Activated T-cell treated with anti-CD3 and anti-CD28 coated beads, Interleukin-2, amount 50 U/mL, for 4 hours (primary cell): ENCODE measurements around the gene C21orf91. TPM values are rescaled to one million over a fixed set of nuclear protein-coding genes. Genes with fewer than 3 reads are reported as not detected.

Source experiments
- ATAC-seq, 2 donors: fragments of 200-7000 bp; cut with Tn5 transposase; one replicate each; pipeline ENCODE4 v1.10.0; 2021
- DNase-seq: peaks from one replicate; pipeline ENCODE4 v3.0.0-alpha.2; 2020
- H3K27me3 Mint-ChIP-seq: one replicate; pipeline ENCODE4 v1.8.0; 2021; ENCODE audit warnings: low read depth, mixed read lengths
- H3K36me3 Mint-ChIP-seq: one replicate; pipeline ENCODE4 v1.8.0; 2022; ENCODE audit warnings: mixed read lengths; ENCODE audit not compliant: insufficient read depth
- H3K4me1 Mint-ChIP-seq: one replicate; pipeline ENCODE4 v1.8.0; 2021; ENCODE audit warnings: low read depth, mixed read lengths
- H3K4me3 Mint-ChIP-seq: one replicate; pipeline ENCODE4 v1.8.0; 2021; ENCODE audit warnings: mild to moderate bottlenecking, moderate library complexity, mixed read lengths
- H3K9me3 Mint-ChIP-seq: one replicate; pipeline ENCODE4 v1.8.0; 2021; ENCODE audit warnings: mixed read lengths
- total RNA-seq, 3 donors: library from RNA; stranded (reverse); gene quantifications; one replicate each; pipeline ENCODE4 v1.2.1, GENCODE V29; 2021

C21orf91 gene
- 10 to 100 TPM; 32.6 to 38.7 (median 34.7) TPM for total RNA-seq

DNA sequence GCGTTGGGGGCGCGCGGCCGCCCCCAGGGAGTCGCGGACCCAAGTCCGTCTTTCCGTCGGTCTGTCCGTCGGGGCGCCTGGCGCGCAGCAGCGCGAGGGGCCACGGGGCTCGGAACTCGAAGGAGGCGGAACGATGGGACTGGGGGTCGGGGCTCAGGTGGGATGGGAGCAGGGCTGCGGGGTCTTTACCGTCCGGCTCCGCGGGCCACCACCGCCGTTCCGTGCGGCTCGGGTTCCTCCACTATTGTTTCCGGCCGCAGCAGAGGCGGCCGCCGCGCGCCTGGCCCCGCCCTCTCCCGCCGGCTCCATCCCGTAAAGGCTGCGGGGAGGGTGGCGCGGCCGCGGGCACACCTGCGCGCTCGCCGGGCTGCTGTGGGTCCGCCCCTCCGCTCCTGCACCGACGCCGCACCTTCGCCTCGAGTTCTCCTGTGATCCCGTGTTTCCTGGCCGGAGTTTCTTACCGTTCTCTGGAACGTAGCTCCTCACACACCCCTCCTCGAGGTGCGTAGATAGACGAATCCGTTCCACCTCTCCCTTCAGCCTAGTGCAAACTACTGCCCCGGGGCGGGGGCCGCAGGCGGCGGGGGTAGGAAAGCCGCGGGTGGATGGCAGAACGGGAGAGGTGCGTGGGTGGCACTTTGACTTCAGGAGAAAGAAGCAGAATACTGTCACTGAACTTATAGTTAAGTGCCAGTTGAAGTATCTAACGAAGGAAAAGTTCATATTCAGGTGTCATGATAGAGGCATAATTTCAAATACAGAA, at the start of gene C21orf91:
C21orf91 (minus strand) TSS at position 243 of the 763 bp plus-strand sequence. CDS start 1,038 bp downstream, outside the sequence.
- peaks cover 19% of the 10 kb centered on the region for H3K36me3 Mint-ChIP-seq

DNA sequence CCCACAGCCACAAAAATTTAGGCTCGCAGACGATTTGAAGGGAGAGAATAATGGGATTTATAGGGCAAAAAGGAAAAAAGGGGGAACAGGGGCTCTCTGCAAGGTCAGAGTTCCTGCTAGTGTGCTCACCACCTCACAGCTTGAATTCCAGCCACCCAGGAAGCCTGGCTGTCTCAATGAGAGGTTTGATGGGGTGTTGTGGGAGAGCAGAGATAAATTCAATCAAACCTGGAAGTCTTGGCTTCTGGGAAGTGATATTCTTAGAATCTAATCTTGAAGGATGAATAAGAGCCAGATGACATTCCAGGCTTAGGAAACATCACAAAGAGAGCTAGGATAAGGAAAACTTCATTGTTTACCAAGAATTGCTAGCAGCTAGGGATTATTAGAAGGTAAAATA, 47.4 kb upstream of the C21orf91 start:
- Mint-ChIP-seq H3K36me3 (no peaks in the 10 kb centered on the region), H3K4me3 (no peak overlapping the region), H3K27me3 (no peaks in the 10 kb centered on the region), H3K9me3 (no peaks in the 10 kb centered on the region), H3K4me1 (peaks cover 1% of the 10 kb centered on the region)
- ATAC-seq (no peak), DNase-seq (no peak)

More for the DNA sequence above, at the start of gene C21orf91:
- no peaks in the 10 kb centered on the region for H3K27me3 Mint-ChIP-seq
- H3K4me3 Mint-ChIP-seq: peak within 1 kb of the TSS; percentile 95
- DNase-seq: peak; percentile 91
- no peaks in the 10 kb centered on the region for H3K9me3 Mint-ChIP-seq
- peaks cover 45% of the 10 kb centered on the region for H3K4me1 Mint-ChIP-seq
- ATAC-seq: peak; percentile 88 to 90

DNA sequence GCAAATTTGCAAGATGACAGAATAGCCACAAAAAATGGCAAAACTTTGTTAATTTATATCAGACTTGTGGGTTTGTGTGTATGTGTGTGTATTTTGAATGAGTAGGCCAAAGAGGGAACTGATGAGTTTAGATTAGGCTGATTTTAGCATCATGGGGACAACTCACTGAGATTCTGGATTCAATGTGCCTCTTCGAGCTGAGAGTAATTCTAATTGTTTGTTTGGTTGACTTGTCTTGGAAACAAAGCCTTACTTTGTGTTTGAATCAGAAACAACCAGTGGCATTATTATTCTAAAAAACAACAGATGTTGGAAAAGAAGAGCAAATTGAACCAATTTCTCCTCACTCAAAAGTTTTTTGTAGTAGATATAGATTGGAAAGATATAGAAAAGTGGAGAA, 40.5 kb upstream of the C21orf91 start:
- H3K4me1 Mint-ChIP-seq: no peaks in the 10 kb centered on the region

DNA sequence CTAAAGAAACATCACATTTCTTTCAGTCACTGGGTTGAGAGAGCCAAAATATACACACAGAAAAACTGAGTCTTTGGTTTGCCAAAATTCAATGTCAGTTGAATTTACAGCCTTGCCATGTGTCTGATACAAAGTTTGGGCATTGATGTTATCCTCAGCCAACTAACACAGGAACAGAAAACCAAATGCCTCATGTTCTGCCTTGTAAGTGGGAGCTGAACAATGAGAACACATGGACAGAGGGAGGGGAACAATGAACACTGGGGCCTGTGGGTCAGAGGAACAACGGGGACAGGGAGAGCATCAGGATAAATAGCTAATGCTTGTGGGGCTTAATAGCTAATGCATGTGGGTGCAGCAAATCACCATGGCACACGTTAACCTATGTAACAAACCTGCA, 39.6 kb upstream of the C21orf91 start:
- no peak for DNase-seq
- Mint-ChIP-seq H3K9me3 (no peaks in the 10 kb centered on the region), H3K4me3 (no peak overlapping the region), H3K4me1 (no peaks in the 10 kb centered on the region), H3K36me3 (no peaks in the 10 kb centered on the region), H3K27me3 (no peaks in the 10 kb centered on the region)
- no peak for ATAC-seq

More for the DNA sequence above, 40.5 kb upstream of the C21orf91 start:
- no peaks in the 10 kb centered on the region for H3K36me3 Mint-ChIP-seq
- no peak overlapping the region for H3K4me3 Mint-ChIP-seq
- ATAC-seq (no peak), DNase-seq (no peak)
- no peaks in the 10 kb centered on the region for H3K9me3 Mint-ChIP-seq
- H3K27me3 Mint-ChIP-seq: no peaks in the 10 kb centered on the region

DNA sequence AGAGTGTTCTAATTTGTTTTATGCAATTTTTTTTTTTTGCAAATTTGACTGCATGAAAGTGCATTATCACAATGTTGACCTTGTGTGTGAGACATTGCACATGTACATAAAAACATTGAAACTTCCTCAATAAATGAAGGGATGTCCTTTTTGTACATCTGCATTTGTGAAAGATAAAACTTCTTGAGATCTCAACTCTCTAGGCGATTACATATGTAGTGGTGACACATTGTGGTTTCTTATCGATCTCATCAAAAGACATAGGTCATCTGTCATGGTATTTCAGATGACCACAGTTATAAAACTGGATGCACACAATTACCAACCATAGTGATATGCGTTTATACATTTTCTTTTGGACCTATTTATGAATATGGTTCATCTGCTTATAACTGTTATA, 35.6 kb upstream of the C21orf91 start:
- H3K27me3 Mint-ChIP-seq: no peaks in the 10 kb centered on the region
- no peaks in the 10 kb centered on the region for H3K9me3 Mint-ChIP-seq
- no peaks in the 10 kb centered on the region for H3K4me1 Mint-ChIP-seq
- H3K4me3 Mint-ChIP-seq: no peak overlapping the region
- H3K36me3 Mint-ChIP-seq: no peaks in the 10 kb centered on the region
- DNase-seq: no peak
- no peak for ATAC-seq

DNA sequence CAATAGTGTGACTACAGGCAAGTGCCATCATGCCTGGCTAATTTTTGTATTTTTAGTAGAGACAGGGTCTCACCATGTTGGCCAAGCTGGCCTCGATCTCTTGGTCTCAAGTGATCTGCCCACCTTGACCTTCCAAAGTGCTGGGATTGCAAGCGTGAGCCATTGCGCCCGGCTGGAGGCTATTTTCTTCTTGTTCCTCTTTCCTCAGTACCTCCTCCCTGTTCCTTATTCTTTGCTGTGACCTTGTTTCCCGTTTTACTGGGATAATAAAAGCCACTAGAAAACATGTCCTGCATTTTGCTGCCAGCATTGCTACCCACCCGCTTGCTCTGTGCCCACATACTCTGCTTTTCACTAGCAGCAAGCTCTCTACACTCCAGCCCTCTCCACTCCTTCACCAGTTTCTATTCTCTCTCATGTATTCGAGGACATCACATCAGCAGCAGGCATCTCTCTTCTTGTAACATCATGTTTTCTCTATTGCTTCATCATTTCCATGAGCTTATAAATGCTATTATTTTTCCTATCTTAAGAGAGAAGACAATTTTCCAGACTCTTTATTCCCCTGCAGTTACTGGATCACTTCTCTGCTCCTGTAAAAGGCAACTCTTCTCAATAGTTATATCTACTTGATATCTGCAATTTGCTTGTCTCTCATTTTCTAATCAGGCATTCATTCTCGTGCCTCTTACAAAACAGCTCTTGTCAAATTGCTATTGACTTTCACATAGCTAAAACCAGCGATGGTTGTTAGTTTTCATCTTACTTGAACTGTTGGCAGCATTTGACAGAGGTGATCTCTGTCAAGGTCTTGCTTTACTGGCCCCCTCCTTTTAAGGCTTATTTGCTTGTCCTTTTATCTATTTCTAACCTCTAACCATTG, 34.5 kb upstream of the C21orf91 start:
- DNase-seq (no peak), ATAC-seq (no peak)
- Mint-ChIP-seq H3K9me3 (no peaks in the 10 kb centered on the region), H3K27me3 (no peaks in the 10 kb centered on the region), H3K36me3 (no peaks in the 10 kb centered on the region), H3K4me3 (no peak overlapping the region), H3K4me1 (no peaks in the 10 kb centered on the region)

DNA sequence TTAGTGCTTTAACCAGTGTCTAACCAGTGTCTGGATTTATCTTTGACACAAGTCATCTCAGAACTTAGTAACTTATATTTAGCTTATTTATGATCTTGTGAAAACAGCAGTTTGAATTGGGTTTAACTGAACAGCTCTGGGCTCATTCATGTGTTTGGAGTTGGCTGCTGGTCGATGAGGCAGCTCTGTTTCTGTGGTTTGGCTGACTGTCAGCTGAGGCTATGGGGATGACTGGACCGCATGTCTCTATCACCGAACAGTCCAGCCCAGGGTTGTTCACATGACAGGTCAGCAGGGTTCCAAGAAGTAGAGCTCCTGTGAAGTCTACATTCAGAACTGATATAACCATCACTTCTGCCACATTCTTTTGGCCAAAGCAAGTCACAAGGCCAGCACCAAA, 29.1 kb upstream of the C21orf91 start:
- DNase-seq (no peak), ATAC-seq (no peak)
- no peaks in the 10 kb centered on the region for H3K4me1 Mint-ChIP-seq
- H3K27me3 Mint-ChIP-seq: no peaks in the 10 kb centered on the region
- H3K36me3 Mint-ChIP-seq: no peaks in the 10 kb centered on the region
- H3K4me3 Mint-ChIP-seq: no peak overlapping the region
- no peaks in the 10 kb centered on the region for H3K9me3 Mint-ChIP-seq

DNA sequence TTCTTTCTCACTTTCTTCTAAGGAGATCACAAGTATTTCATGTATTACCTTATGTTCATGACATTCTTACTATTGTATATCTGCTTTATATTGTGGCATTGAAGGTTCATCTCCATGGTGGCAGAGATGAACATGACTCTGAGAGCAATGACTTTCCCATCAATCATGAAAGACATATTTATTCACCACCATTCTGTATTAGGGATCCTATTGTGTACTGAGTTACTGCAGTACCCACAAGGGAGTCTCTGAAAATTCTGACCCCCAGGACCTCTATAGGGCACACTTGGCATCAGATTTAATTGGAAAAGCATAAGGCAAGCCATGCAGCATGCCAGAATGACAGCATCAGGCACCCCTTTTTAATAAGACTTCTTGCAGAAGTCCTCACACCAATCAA, 21.9 kb upstream of the C21orf91 start:
- ATAC-seq (no peak), DNase-seq (no peak)
- no peaks in the 10 kb centered on the region for H3K27me3 Mint-ChIP-seq
- no peaks in the 10 kb centered on the region for H3K36me3 Mint-ChIP-seq
- H3K4me3 Mint-ChIP-seq: no peak overlapping the region
- H3K9me3 Mint-ChIP-seq: no peaks in the 10 kb centered on the region
- no peaks in the 10 kb centered on the region for H3K4me1 Mint-ChIP-seq

DNA sequence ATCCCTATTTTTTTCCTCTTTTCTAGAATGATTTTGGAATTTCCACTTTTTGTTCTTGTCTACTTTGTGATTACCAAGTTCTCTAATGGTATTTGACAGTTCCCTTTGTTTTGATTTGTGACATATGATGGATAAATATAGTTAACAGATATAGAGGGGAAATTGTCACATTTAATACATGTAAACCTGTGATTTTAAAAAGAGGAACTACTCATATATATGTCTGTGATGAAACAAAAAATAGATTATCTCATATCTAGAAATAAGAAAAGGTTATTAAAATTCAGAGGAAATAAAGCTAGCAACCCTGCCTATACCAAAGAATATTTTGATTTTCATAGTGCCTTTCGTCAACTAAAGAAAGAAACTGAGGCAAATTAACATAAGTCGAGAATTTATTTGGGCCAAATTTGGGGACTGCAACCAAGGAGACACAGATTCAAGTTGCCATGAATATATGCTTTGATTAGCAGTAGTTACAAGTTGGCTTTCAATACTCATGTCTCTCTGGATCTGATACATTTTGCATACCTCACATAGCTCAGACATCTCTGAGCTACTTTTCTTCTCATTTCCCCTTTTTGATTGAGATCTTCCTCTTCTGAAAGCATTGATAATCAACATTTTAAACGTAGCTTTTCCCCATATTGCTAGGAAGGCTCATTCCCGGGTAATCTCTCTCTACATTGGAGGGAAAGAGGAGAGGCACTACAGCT, 15.6 kb upstream of the C21orf91 start:
- ATAC-seq (no peak), DNase-seq (no peak)
- H3K4me1 Mint-ChIP-seq: no peaks in the 10 kb centered on the region
- H3K36me3 Mint-ChIP-seq: no peaks in the 10 kb centered on the region
- H3K4me3 Mint-ChIP-seq: no peak overlapping the region
- H3K27me3 Mint-ChIP-seq: peaks cover 5% of the 10 kb centered on the region
- H3K9me3 Mint-ChIP-seq: no peaks in the 10 kb centered on the region

DNA sequence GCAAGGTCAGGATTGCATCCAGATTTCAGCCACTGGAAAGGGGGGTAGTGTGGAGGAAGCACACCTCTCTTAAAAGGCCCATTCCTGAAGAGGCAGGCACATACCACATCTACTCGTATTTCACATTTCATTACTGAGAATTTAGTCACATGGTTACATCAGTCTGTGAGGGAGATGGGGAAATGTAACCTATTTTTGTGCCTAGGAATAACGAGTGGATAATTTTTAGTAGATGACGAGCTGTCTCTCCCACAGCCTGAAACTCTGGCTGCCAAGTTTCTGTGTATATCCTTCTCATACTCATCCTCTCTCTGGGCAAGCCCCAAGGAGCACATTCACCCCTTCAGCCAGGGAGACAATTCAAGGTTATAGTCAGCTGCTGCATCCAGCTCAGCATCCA, 10.3 kb upstream of the C21orf91 start:
- ATAC-seq (no peak), DNase-seq (no peak)
- Mint-ChIP-seq H3K36me3 (peaks cover 2% of the 10 kb centered on the region), H3K4me1 (no peaks in the 10 kb centered on the region), H3K27me3 (peaks cover 5% of the 10 kb centered on the region), H3K9me3 (no peaks in the 10 kb centered on the region), H3K4me3 (no peak overlapping the region)

DNA sequence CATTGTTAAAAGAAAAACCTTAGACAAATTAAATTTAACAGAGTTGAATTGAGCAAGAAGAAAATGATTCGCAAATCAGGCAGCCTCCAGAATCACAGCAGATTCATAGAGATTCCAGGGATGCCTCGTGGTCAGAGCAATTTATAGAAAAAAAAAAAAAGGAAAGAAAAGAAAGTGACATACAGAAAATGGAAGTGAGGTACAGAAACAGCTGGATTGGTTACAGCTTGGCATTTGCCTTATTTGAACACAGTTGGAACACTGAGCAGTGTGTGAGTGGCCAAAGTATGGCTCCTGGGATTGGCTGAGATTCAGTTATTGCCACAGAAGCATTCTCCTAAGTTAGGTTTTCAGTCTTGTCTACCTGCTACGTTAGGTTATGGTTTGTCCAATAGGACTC, 9.1 kb upstream of the C21orf91 start:
- Mint-ChIP-seq H3K9me3 (no peaks in the 10 kb centered on the region), H3K4me1 (no peaks in the 10 kb centered on the region), H3K4me3 (no peak overlapping the region), H3K36me3 (peaks cover 2% of the 10 kb centered on the region), H3K27me3 (peaks cover 5% of the 10 kb centered on the region)
- DNase-seq (no peak), ATAC-seq (no peak)

DNA sequence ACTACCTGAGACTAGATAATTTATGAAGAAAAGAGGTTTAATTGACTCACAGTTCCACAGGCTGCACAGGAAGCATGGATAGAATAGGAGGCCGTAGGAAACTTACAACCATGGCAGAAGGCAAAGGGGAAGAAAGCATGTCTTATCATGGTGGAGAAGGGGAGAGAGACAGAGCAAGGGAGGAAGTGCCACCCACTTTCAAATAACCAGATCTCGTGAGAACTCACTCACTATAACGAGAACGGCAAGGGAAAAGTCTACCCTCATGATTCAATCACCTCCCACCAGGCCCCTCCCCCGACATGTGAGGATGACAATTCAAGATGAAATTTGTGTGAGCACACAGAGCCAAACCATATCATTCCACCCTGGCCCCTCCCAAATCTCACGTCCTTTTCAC, 4.7 kb upstream of the C21orf91 start:
- H3K4me1 Mint-ChIP-seq: peaks cover 16% of the 10 kb centered on the region
- peaks cover 2% of the 10 kb centered on the region for H3K36me3 Mint-ChIP-seq
- H3K4me3 Mint-ChIP-seq: no peak overlapping the region
- H3K9me3 Mint-ChIP-seq: no peaks in the 10 kb centered on the region
- H3K27me3 Mint-ChIP-seq: no peaks in the 10 kb centered on the region
- ATAC-seq (no peak), DNase-seq (no peak)

DNA sequence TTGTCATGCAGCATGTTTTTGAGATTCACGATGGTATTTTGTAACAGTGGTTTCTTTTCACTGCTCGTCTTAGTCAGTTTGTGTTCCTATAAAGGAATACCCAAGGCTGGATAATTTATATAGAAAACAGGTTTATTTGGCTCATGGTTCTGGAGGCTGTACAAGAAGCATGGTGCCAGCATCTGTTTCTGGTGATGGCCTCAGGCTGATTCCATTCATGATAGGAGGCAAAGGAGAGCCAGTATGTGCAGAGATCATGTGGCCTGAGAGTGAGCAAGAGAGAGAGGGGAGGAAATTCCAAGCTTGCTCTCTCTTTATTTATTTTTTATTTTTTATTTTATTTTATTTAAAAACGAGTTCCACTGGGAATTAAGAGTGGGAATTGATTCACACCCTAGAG, 2.0 kb upstream of the C21orf91 start:
- no peaks in the 10 kb centered on the region for H3K27me3 Mint-ChIP-seq
- no peak for ATAC-seq
- H3K4me1 Mint-ChIP-seq: peaks cover 30% of the 10 kb centered on the region
- DNase-seq: no peak
- no peaks in the 10 kb centered on the region for H3K9me3 Mint-ChIP-seq
- peak overlapping the region; percentile 57 for H3K4me3 Mint-ChIP-seq
- H3K36me3 Mint-ChIP-seq: peaks cover 7% of the 10 kb centered on the region

DNA sequence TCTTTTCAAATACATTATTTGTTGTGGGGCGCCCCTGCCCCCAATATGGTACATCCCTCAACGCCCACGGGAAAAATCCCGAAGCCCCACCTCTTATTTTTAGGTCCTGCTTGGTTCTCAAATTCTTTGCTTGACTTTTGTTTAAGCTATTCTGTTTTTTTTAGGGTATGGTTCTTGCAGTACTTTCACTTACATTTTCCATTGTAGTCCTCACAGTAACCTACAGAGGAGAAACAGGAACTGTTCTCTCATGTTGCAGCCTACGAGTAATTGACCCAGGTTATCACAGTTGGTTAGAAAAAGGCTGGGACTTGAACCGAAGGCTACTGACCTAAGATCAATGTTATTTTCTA, 697 bp upstream of the C21orf91 start:
- H3K36me3 Mint-ChIP-seq: peaks cover 13% of the 10 kb centered on the region
- no peaks in the 10 kb centered on the region for H3K27me3 Mint-ChIP-seq
- peak; percentile 51 to 52 for ATAC-seq
- peak overlapping the region; percentile 95 for H3K4me3 Mint-ChIP-seq
- peaks cover 39% of the 10 kb centered on the region for H3K4me1 Mint-ChIP-seq
- no peaks in the 10 kb centered on the region for H3K9me3 Mint-ChIP-seq
- no peak for DNase-seq
